HK-2 (cell line): ENCODE results near the gene POGZ.
"Not testable (repeated sequence)": the region's sequence is repeated elsewhere in the genome, so short reads cannot be mapped to it uniquely, and the experiment has no call there.

Experiments
- DNase-seq: peaks from one replicate; pipeline ENCODE4 v3.0.0-alpha.2; 2018; ENCODE audit not compliant: unreplicated experiment

The POGZ gene

GRCh38 chr1:151476083-151476482 lies 16.8 kb upstream of the POGZ start:
- peak; percentile 33 for DNase-seq

DNA sequence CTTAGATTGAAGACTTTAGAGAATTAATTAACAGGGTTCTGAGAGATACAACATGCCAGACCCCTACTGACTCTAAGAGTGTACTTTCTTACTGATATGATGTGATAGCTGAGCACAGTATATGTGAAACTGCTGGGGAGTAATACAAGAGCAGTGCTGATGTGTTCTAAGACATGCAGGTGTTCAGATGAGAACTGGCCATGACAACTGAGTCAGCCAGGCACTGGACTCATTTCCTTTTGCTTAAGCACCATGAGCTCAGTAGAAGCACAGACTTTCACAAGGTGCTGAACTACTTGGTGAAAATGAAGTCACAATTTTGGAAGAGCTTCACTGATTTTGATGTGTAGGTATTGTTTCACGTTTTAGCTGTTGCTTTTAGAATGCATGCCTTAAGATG lies 15.9 kb upstream of the POGZ start:
- no peak for DNase-seq

- DNase-seq = no peak
These were observed 15.5 kb upstream of the POGZ start for GRCh38 chr1:151474745-151475144.

GRCh38 chr1:151472856-151473731 lies 13.8 kb upstream of the POGZ start:
- peak; percentile 57 for DNase-seq

GRCh38 chr1:151465026-151465425 lies 5.7 kb upstream of the POGZ start:
- DNase-seq = no peak

DNA sequence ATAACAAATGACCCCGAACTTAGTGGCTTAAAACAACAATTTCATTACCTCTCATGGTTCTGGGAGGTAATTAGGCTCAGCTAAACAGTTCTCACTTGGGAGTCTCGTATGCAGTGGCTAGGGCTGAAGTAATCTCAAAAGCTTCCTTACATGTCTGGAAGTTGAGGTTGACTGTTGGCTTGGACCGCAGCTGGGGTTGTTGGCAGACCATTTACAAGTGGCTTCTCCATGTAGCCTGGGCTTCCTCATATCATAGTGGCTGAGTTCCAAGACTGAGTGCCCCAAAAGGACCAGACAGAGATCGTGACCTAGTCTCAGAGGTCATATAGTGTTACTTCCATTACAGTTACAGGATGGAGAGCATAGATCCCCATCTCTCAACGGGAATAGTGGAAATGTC lies 2.4 kb upstream of the POGZ start:
- DNase-seq = no peak

GRCh38 chr1:151458802-151459330 lies 428 bp downstream of the POGZ start:
- DNase-seq = peak; percentile 59

DNA sequence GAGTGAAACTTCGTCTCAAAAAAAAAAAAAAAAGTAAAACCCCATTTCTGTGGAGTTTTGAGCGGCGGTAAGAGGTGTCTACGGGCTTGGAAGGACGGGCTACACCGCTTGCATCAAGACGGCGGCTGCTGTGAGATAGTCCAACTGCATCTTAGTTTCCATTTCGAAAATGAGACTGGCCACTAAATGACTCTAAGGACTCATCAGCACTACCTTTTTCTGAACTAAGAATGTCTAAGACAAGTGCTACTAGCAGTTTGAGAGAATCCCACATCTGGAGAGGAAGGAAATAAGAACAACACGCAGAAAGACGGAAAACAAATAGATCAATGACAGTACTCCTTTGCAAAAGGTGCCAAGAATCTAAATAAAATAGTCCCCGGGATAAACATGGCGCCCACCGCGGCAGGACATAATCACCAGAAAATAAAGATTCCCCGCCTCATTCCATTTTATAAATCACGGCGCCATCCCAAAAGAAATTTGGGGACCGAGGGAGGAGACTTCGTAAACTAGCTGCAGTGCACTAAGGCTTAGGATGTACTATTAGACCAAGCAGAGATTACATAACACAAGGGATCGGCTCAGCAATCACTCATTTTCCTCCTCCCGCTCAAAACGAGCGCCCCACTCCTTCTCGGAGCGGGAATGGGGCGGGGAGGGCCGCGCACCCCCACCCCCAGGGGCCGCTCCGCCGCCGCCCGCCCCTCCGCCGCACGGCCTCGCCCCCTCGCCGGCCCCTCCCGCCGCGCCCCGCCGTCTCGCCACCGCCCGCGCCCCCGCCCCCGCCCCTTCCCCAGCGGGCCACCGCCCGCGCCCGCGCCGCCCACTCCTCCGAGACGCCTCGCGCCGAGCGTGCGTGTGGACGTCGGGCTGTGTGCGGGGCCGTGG lies 1.1 kb downstream of the POGZ start:
- peak; percentile 58 for DNase-seq

GRCh38 chr1:151455966-151456365 lies 3.3 kb downstream of the POGZ start:
- no peak for DNase-seq

- no peak for DNase-seq
These were observed 4.1 kb downstream of the POGZ start for GRCh38 chr1:151455231-151455630.

- no peak for DNase-seq
These were observed 11.6 kb downstream of the POGZ start for GRCh38 chr1:151447696-151448095.

GRCh38 chr1:151444783-151445177 lies 14.5 kb downstream of the POGZ start:
- peak; percentile 16 for DNase-seq

GRCh38 chr1:151443846-151444782 lies 15.2 kb downstream of the POGZ start:
- peak; percentile 25 for DNase-seq

DNA sequence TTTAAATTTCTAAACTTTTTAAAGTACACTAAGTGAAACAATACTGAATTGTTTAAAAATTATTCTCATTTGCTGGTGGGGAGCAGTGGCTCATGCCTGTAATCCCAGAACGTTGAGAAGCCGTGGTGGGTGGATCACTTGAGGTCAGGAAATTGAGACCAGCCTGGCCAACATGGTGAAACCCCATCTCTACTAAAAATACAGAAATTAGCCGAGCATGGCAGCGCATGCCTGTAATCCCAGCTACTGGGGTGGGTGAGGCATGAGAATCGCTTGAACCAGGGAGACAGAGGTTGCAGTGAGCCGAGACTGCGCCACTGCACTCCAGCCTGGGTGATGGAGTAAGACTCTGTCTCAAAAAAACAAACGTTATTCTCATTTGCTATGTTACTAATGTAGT lies 21.9 kb downstream of the POGZ start:
- DNase-seq = not testable (repeated sequence)

DNA sequence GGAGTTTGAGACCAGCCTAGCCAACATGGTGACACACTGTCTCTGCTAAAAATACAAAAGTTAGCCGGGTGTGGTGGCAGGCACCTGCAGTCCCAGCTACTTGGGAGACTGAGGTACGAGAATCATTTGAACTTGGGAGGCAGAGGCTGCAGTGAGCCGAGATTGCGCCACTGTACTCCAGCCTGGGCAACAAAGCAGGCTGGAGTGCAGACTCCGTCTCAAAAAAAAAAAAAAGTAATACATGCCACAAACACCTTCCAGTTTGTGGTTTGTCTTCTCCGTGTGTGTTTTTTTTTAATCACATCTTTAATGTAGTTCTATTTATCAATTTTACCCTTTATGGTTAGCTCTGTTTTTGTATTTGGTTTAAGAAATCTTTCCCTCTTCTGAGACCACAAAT lies 22.3 kb downstream of the POGZ start:
- no peak for DNase-seq

GRCh38 chr1:151435174-151435573 lies 24.1 kb downstream of the POGZ start:
- no peak for DNase-seq

DNA sequence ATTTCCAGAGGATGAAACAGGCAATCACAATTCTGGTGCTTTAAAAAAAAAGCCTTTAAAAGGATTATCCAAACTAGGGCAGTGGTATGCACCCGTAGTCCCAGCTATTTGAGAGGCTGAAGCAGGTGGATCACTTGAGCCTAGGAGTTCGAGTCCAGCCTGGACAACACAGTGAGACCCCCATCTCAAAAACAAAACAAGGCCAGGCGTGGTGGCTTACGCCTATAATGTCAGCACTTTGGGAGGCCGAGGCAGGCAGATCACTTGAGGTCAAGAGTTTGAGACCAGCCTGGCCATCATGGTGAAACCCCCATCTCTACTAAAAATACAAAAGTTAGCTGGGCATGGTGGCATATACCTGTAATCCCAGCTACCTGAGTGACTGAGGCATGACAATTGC lies 25.5 kb downstream of the POGZ start:
- not testable (repeated sequence) for DNase-seq

DNA sequence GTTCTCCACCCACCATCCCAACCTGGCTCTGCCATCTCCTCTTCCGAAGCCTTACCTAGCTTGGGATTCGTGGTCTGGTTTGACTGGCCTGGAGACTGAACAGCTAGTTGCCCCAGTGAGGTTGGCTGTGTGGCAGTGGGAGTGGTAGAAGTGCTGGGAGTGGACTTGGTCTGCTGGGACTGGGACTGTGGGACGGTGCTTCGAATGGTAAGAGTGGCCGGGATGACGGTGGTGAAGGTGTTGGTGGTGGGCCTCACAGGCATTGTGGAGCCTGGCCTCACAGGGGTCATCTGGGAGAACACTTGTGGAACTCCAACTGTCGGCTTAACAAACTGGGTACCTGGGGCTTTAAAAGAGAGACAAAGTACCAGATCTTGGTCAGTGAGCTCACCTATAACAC lies 31.2 kb downstream of the POGZ start:
- no peak for DNase-seq

DNA sequence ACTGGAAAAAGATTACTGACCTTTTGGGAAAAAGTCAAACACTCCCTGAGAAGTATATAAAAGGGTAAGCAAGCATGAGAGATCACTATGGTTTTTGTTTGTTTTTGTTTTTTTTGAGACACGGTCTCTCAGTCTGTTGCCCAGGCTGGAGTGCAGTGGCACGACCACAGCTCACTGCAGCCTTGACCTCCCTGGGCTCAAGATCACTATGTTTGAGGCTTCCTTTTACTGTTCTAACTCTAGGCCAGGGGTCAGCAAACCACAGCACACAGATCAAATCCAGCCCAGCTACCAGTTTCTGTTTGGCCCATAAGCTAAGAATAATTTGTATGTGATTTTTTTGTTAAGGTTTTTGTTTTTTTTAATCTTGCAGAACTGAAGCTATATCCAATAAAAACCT lies 34.2 kb downstream of the POGZ start:
- no peak for DNase-seq

DNA sequence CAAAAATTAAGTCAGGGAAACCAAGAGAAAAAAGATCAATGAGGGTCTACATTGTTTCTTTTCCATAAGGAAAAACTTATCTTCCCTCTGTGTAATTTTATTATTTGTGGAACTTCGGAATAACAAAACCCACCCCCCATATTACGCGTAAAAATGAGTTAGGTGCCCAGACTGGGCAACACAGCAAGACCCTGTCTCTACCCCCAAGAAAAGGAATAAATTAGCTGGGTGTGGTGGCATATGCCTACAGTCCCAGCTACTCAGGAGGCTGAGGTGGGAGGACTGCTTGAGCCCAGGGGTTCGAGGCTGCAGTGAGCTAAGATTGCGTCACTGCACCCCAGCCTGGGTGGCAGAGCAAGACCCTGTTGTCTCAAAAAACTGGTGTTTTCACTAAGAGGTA lies 39.5 kb downstream of the POGZ start:
- no peak for DNase-seq

- DNase-seq = no peak
These were observed 41.2 kb downstream of the POGZ start for GRCh38 chr1:151418081-151418480.
